B cell (primary cell): ENCODE data around the gene BABAM2.

Source experiments
- EZH2 ChIP-seq: IDR thresholded peaks from 2 replicates; pipeline ENCODE4 v1.6.1; 2012; ENCODE audit warnings: borderline replicate concordance, low read depth, mild to moderate bottlenecking, moderate library complexity, low read length; ENCODE audit not compliant: insufficient read depth, poor library complexity, severe bottlenecking
- TF ChIP-seq, protein P1 (sequence below): fragments of 200-600 bp; IDR thresholded peaks from one replicate; pipeline ENCODE4 v1.8.0; 2022; ENCODE audit warnings: antibody characterized with exemption, mild to moderate bottlenecking

DNA sequence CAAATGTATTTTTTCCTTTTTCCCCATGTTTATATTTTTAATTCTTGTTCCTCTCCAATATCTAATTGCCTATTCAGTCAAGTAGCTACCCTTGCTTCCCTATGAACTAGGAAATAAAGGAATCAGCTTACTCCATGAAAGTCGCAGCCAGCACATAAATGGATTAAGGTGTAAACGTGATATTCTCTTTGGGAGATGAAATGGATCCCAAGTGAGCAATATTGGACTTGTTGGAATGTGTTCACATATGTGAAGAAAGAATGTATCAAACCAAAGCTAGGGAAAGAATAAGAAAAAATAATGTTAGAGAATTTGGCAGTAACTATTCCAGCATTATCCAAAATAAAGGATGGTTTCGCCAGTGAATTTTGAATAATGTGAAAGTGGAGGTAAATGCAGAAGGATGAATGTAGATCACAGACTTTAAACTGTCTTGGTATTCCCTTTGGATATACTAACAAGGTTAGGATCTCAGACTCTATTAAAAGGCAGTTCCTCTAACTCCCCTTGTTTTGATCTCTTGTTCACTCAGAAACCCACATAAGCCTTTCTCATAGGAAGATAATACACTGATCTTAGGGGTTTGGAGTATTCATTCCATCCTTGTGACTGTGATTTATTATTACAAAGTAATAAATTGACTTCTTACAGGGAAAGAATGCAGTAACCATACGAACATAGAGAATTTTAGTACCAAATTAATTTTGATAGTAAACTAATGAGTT, 208.1 kb downstream of the BABAM2 start:
- TF ChIP-seq, protein P1, sequence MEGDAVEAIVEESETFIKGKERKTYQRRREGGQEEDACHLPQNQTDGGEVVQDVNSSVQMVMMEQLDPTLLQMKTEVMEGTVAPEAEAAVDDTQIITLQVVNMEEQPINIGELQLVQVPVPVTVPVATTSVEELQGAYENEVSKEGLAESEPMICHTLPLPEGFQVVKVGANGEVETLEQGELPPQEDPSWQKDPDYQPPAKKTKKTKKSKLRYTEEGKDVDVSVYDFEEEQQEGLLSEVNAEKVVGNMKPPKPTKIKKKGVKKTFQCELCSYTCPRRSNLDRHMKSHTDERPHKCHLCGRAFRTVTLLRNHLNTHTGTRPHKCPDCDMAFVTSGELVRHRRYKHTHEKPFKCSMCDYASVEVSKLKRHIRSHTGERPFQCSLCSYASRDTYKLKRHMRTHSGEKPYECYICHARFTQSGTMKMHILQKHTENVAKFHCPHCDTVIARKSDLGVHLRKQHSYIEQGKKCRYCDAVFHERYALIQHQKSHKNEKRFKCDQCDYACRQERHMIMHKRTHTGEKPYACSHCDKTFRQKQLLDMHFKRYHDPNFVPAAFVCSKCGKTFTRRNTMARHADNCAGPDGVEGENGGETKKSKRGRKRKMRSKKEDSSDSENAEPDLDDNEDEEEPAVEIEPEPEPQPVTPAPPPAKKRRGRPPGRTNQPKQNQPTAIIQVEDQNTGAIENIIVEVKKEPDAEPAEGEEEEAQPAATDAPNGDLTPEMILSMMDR: no peak
- TF ChIP-seq EZH2: no peak
